ENCODE results near the gene TICAM1. TPM values are rescaled to one million over a fixed set of nuclear protein-coding genes. Genes with fewer than 3 reads are reported as not detected.

TICAM1 gene
- total and polyA plus RNA-seq, 2 experiments from 2014 or later, result 0.32 to 0.38 TPM

GRCh38 chr19:4843647-4843965, 12.1 kb upstream of the TICAM1 start:
- H3K27me3 Mint-ChIP-seq (ENCODE audit: insufficient read depth, low read depth, poor library complexity), result peaks cover 12% of the 10 kb centered on the region
- H3K9me3 Mint-ChIP-seq, result no peaks in the 10 kb centered on the region
- ATAC-seq (no peak), DNase-seq (ENCODE audit: low spot score) (no peak)
- Histone ChIP-seq H3K27ac (ENCODE audit: low read depth) (no peak overlapping the region), H3K79me2 (replicated peaks; ENCODE audit: insufficient read depth) (no peaks in the 10 kb centered on the region), H3F3A (replicated peaks; ENCODE audit: low read depth) (no peaks in the 10 kb centered on the region), H3K4me2 (no peak overlapping the region), H2AFZ (no peak overlapping the region), H3K4me1 (ENCODE audit: insufficient read depth) (no peaks in the 10 kb centered on the region), H3K9me2 (ENCODE audit: insufficient read depth) (no peaks in the 10 kb centered on the region), H3K4me3 (no peak overlapping the region), H3K36me3 (ENCODE audit: insufficient read depth) (peaks cover 9% of the 10 kb centered on the region; the same call in 1 of the 2 replicates), H4K20me1 (replicated peaks; ENCODE audit: insufficient read depth) (no peaks in the 10 kb centered on the region), H3K27me3 (ENCODE audit: insufficient read depth) (no peaks in the 10 kb centered on the region)
- peaks cover 66% of the 10 kb centered on the region for H3K36me3 Mint-ChIP-seq (ENCODE audit: low read depth)
- no peak overlapping the region for H3K27ac Mint-ChIP-seq
- no peak overlapping the region for H3K4me3 Mint-ChIP-seq
- H3K4me1 Mint-ChIP-seq, result no peaks in the 10 kb centered on the region
- TF ChIP-seq NANOG (IDR thresholded peaks at IDR 0.05; ENCODE audit: borderline replicate concordance) (no peak), JUNB (IDR thresholded peaks at IDR 0.05; ENCODE audit: unreplicated experiment) (no peak), CREB1 (CRISPR knock-in tag; IDR thresholded peaks at IDR 0.05; ENCODE audit: low read depth) (no peak), REST (IDR thresholded peaks at IDR 0.05; ENCODE audit: unreplicated experiment) (no peak), EZH2 (IDR thresholded peaks at IDR 0.05; ENCODE audit: low read depth, unreplicated experiment) (no peak), ZNF331 (CRISPR knock-in tag; IDR thresholded peaks at IDR 0.05; ENCODE audit: low read depth) (no peak), STAT1 (IDR thresholded peaks at IDR 0.05; ENCODE audit: unreplicated experiment) (no peak), ETS1 (IDR thresholded peaks at IDR 0.05) (no peak), ZNF114 (CRISPR knock-in tag; IDR thresholded peaks at IDR 0.05) (no peak), EZH2phosphoT487 (IDR thresholded peaks at IDR 0.05; ENCODE audit: unreplicated experiment) (no peak), POLR2AphosphoS5 (IDR thresholded peaks at IDR 0.05; ENCODE audit: low read depth) (no peak)
- TF ChIP-seq, protein P1, sequence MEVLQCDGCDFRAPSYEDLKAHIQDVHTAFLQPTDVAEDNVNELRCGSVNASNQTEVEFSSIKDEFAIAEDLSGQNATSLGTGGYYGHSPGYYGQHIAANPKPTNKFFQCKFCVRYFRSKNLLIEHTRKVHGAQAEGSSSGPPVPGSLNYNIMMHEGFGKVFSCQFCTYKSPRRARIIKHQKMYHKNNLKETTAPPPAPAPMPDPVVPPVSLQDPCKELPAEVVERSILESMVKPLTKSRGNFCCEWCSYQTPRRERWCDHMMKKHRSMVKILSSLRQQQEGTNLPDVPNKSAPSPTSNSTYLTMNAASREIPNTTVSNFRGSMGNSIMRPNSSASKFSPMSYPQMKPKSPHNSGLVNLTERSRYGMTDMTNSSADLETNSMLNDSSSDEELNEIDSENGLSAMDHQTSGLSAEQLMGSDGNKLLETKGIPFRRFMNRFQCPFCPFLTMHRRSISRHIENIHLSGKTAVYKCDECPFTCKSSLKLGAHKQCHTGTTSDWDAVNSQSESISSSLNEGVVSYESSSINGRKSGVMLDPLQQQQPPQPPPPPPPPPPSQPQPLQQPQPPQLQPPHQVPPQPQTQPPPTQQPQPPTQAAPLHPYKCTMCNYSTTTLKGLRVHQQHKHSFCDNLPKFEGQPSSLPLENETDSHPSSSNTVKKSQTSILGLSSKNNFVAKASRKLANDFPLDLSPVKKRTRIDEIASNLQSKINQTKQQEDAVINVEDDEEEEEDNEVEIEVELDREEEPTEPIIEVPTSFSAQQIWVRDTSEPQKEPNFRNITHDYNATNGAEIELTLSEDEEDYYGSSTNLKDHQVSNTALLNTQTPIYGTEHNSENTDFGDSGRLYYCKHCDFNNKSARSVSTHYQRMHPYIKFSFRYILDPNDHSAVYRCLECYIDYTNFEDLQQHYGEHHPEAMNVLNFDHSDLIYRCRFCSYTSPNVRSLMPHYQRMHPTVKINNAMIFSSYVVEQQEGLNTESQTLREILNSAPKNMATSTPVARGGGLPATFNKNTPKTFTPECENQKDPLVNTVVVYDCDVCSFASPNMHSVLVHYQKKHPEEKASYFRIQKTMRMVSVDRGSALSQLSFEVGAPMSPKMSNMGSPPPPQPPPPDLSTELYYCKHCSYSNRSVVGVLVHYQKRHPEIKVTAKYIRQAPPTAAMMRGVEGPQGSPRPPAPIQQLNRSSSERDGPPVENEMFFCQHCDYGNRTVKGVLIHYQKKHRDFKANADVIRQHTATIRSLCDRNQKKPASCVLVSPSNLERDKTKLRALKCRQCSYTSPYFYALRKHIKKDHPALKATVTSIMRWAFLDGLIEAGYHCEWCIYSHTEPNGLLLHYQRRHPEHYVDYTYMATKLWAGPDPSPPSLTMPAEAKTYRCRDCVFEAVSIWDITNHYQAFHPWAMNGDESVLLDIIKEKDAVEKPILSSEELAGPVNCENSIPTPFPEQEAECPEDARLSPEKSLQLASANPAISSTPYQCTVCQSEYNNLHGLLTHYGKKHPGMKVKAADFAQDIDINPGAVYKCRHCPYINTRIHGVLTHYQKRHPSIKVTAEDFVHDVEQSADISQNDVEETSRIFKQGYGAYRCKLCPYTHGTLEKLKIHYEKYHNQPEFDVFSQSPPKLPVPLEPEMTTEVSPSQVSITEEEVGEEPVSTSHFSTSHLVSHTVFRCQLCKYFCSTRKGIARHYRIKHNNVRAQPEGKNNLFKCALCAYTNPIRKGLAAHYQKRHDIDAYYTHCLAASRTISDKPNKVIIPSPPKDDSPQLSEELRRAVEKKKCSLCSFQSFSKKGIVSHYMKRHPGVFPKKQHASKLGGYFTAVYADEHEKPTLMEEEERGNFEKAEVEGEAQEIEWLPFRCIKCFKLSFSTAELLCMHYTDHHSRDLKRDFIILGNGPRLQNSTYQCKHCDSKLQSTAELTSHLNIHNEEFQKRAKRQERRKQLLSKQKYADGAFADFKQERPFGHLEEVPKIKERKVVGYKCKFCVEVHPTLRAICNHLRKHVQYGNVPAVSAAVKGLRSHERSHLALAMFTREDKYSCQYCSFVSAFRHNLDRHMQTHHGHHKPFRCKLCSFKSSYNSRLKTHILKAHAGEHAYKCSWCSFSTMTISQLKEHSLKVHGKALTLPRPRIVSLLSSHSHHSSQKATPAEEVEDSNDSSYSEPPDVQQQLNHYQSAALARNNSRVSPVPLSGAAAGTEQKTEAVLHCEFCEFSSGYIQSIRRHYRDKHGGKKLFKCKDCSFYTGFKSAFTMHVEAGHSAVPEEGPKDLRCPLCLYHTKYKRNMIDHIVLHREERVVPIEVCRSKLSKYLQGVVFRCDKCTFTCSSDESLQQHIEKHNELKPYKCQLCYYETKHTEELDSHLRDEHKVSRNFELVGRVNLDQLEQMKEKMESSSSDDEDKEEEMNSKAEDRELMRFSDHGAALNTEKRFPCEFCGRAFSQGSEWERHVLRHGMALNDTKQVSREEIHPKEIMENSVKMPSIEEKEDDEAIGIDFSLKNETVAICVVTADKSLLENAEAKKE (CRISPR knock-in tag; IDR thresholded peaks at IDR 0.05), result no peak
- TF ChIP-seq, protein P2, sequence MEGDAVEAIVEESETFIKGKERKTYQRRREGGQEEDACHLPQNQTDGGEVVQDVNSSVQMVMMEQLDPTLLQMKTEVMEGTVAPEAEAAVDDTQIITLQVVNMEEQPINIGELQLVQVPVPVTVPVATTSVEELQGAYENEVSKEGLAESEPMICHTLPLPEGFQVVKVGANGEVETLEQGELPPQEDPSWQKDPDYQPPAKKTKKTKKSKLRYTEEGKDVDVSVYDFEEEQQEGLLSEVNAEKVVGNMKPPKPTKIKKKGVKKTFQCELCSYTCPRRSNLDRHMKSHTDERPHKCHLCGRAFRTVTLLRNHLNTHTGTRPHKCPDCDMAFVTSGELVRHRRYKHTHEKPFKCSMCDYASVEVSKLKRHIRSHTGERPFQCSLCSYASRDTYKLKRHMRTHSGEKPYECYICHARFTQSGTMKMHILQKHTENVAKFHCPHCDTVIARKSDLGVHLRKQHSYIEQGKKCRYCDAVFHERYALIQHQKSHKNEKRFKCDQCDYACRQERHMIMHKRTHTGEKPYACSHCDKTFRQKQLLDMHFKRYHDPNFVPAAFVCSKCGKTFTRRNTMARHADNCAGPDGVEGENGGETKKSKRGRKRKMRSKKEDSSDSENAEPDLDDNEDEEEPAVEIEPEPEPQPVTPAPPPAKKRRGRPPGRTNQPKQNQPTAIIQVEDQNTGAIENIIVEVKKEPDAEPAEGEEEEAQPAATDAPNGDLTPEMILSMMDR (conservative IDR thresholded peaks at IDR 0.05; ENCODE audit: low read depth in 2 of 2), result no peak

Measured in GM23338 (cell line).